ENCODE results near the gene MYBPC2. TPM values are rescaled to one million over a fixed set of nuclear protein-coding genes. Genes with fewer than 3 reads are reported as not detected.

MYBPC2 gene
- total RNA-seq, 1 experiment from 2014 or later: not detected

DNA sequence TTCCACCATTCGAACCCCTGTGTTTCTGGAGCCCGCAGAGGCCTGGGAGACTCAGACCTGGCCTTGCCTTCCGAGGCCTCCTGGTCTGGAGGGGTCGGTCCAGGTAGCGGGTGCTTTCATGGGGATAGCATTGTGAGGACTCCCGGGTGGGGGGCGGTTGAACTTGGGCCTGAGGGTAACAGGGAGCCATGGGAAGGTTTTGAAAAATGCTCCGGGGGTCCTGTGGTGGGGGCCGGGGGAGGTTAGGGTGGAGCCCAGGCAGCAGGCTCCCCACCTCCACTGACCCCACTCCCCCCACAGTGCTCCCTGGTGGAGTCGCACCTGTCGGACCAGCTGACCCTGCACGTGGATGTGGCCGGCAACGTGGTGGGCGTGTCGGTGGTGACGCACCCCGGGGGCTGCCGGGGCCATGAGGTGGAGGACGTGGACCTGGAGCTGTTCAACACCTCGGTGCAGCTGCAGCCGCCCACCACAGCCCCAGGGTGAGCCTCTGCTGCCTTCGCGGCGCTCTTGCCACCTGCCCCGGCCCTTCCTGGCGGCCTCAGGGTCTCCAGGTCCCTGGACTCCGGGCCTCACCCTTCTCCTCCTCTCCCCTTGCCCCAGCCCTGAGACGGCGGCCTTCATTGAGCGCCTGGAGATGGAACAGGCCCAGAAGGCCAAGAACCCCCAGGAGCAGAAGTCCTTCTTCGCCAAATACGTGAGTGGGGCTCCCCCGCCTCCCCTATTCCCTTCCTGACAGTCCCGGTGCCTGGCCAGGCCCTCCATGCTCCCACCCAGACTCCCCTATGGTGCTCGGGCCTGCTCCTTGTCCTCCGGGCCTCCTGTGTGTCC lies 47.8 kb downstream of the MYBPC2 start:
- Histone ChIP-seq H3K4me3 (ENCODE audit: low read depth, low read length, poor library complexity, severe bottlenecking) (no peak overlapping the region), H3K36me3 (ENCODE audit: insufficient read depth, low read length, poor library complexity, severe bottlenecking) (peaks cover 32% of the 10 kb centered on the region), H3K4me1 (ENCODE audit: insufficient read depth, low read length, poor library complexity, severe bottlenecking) (no peaks in the 10 kb centered on the region), H3K27ac (ENCODE audit: low read depth, low read length, poor library complexity, severe bottlenecking) (no peak overlapping the region), H3K27me3 (replicated peaks; ENCODE audit: insufficient read depth, low read depth, low read length, poor library complexity) (no peaks in the 10 kb centered on the region), H3K9me3 (ENCODE audit: low read depth, low read length, poor library complexity, severe bottlenecking) (no peaks in the 10 kb centered on the region)
- no TSS peak for BruUV-seq (replicated peaks)
- ChIA-PET CTCF (no interaction called here), POLR2A (ENCODE audit: low non-redundant PET) (no interaction called here)
- no peak for DNase-seq (ENCODE audit: low spot score)
- intact Hi-C loops (cut with micrococcal nuclease; ENCODE audit: unreplicated experiment): no loop called here
- no peak for TF ChIP-seq EZH2 (IDR thresholded peaks at IDR 0.05; ENCODE audit: borderline replicate concordance, low read depth, low read length, poor library complexity, severe bottlenecking)
- TF ChIP-seq, protein P1, sequence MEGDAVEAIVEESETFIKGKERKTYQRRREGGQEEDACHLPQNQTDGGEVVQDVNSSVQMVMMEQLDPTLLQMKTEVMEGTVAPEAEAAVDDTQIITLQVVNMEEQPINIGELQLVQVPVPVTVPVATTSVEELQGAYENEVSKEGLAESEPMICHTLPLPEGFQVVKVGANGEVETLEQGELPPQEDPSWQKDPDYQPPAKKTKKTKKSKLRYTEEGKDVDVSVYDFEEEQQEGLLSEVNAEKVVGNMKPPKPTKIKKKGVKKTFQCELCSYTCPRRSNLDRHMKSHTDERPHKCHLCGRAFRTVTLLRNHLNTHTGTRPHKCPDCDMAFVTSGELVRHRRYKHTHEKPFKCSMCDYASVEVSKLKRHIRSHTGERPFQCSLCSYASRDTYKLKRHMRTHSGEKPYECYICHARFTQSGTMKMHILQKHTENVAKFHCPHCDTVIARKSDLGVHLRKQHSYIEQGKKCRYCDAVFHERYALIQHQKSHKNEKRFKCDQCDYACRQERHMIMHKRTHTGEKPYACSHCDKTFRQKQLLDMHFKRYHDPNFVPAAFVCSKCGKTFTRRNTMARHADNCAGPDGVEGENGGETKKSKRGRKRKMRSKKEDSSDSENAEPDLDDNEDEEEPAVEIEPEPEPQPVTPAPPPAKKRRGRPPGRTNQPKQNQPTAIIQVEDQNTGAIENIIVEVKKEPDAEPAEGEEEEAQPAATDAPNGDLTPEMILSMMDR (conservative IDR thresholded peaks at IDR 0.05; ENCODE audit: low read depth, low read length): no peak

DNA sequence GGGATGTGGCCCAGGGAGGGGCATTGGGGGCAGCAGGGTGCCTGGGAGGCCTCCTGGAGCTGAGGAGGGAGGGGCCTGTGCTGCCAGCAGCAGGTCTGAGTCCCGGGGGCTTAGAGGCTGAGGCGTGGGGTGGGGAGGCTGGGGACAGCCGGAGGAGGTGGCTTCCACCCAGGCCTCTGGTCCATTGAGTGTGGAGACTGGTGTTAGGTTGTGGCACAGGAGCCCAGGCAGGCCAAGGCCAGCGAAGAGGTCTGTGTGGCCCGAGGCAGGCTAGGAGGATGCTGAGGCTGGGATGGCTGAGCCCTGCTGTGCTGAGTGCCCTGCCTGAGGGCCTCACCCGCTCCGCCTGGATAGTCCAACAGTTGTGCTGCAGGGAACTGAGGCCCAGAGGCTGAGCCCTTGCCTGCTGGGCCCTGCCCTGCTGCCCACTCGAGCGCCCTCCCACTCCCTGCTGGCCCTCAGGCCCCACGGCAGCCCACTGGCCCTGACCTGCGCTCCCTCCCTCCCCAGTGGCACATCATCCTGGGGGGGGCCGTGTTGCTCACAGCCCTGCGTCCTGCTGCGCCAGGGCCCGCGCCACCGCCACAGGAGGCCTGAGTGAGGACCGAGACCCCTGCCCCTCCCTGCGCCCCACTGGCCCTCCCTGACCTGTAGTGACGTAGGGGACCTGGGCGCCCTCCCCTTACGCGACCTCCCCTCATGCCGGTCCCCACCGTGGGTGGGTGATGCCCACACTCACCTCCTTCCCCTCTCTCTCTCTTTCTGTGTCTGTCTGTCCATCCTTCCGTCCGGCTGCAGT lies 48.9 kb downstream of the MYBPC2 start:
- peaks cover 3% of the 10 kb centered on the region for H3K9me3 ChIP-seq (ENCODE audit: low read depth, low read length, poor library complexity, severe bottlenecking)
- intact Hi-C loops (cut with micrococcal nuclease; ENCODE audit: unreplicated experiment): no loop called here
- no TSS peak for BruUV-seq (replicated peaks)
- no peak overlapping the region for H3K4me3 ChIP-seq (ENCODE audit: low read depth, low read length, poor library complexity, severe bottlenecking)
- no peak for DNase-seq (ENCODE audit: low spot score)
- ChIA-PET POLR2A (ENCODE audit: low non-redundant PET) (no interaction called here), CTCF (no interaction called here)
- no peaks in the 10 kb centered on the region for H3K27me3 ChIP-seq (replicated peaks; ENCODE audit: insufficient read depth, low read depth, low read length, poor library complexity)
- peaks cover 32% of the 10 kb centered on the region for H3K36me3 ChIP-seq (ENCODE audit: insufficient read depth, low read length, poor library complexity, severe bottlenecking)
- TF ChIP-seq, protein P1 (conservative IDR thresholded peaks at IDR 0.05; ENCODE audit: low read depth, low read length): no peak
- TF ChIP-seq EZH2 (IDR thresholded peaks at IDR 0.05; ENCODE audit: borderline replicate concordance, low read depth, low read length, poor library complexity, severe bottlenecking): no peak
- no peaks in the 10 kb centered on the region for H3K4me1 ChIP-seq (ENCODE audit: insufficient read depth, low read length, poor library complexity, severe bottlenecking)
- H3K27ac ChIP-seq (ENCODE audit: low read depth, low read length, poor library complexity, severe bottlenecking): no peak overlapping the region

DNA sequence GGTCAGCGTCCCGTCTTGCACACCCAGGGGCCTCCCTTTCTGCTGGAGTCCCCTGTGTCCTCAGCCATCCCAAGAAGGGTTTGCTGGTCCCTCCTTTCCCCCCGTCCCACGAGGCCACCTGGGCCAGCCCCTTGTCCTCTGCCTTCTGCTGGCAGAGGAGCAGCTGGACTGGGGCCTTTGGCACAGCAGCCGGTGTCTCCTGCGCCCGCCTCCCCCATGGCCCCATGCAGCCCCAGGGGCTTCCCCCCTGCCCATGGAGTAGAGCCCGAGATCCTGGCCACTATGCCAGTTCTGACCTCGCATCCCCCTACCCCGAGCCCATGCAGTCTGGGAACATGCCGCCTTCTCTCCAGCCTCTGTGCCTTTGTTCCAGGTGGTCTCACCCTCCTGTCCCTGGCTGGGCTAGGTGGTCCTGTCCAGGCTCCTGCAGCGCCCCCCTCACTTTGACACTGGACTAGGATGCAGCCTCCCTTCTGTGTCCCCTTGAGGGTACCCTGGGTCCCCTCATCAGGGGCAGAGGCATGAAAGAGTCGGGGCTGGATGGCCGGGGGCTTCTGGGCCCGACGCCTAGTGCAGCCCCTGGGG lies 49.7 kb downstream of the MYBPC2 start:
- Histone ChIP-seq H3K4me3 (ENCODE audit: low read depth, low read length, poor library complexity, severe bottlenecking) (no peak overlapping the region), H3K36me3 (ENCODE audit: insufficient read depth, low read length, poor library complexity, severe bottlenecking) (peaks cover 32% of the 10 kb centered on the region), H3K4me1 (ENCODE audit: insufficient read depth, low read length, poor library complexity, severe bottlenecking) (no peaks in the 10 kb centered on the region), H3K9me3 (ENCODE audit: low read depth, low read length, poor library complexity, severe bottlenecking) (peaks cover 8% of the 10 kb centered on the region), H3K27ac (ENCODE audit: low read depth, low read length, poor library complexity, severe bottlenecking) (no peak overlapping the region), H3K27me3 (replicated peaks; ENCODE audit: insufficient read depth, low read depth, low read length, poor library complexity) (no peaks in the 10 kb centered on the region)
- CTCF ChIA-PET: no interaction called here
- POLR2A ChIA-PET (ENCODE audit: low non-redundant PET): no interaction called here
- DNase-seq (ENCODE audit: low spot score): no peak
- no peak for TF ChIP-seq EZH2 (IDR thresholded peaks at IDR 0.05; ENCODE audit: borderline replicate concordance, low read depth, low read length, poor library complexity, severe bottlenecking)
- TF ChIP-seq, protein P1 (conservative IDR thresholded peaks at IDR 0.05; ENCODE audit: low read depth, low read length): no peak
- intact Hi-C loops (cut with micrococcal nuclease; ENCODE audit: unreplicated experiment): no loop called here
- no TSS peak for BruUV-seq (replicated peaks)

Data from A673 (cell line).